Measurements from ENCODE around the gene SFT2D2. TPM values are rescaled to one million over a fixed set of nuclear protein-coding genes. Genes with fewer than 3 reads are reported as not detected.

Gene SFT2D2
- total RNA-seq, 4 donors from 2014 or later = 43.7 to 81.3 (median 53.2) TPM

- TF ChIP-seq CTCF (IDR thresholded peaks at IDR 0.05) = no peak
- TF ChIP-seq POLR2A (IDR thresholded peaks at IDR 0.05) = no peak
- intact Hi-C loops (cut with DNase I; ENCODE audit: low total_unique reads) = no loop called here
- no peak overlapping the region for H3K4me3 ChIP-seq (ENCODE audit: low read depth, poor library complexity, severe bottlenecking)
- no peak for DNase-seq (ENCODE audit: low spot score in 2 of 2)
Measured at GRCh38 chr1:168187177-168187576, 38.6 kb upstream of the SFT2D2 start.

- WGBS, 2 donors = 64 to 65% methylated on average over 2 of the region's 2 CpGs
- no peak overlapping the region for H3K4me3 ChIP-seq (ENCODE audit: low read depth, poor library complexity, severe bottlenecking)
- TF ChIP-seq CTCF (IDR thresholded peaks at IDR 0.05) (no peak), POLR2A (IDR thresholded peaks at IDR 0.05) (no peak)
- no peak for DNase-seq (ENCODE audit: low spot score in 2 of 2)
- intact Hi-C loops (cut with DNase I; ENCODE audit: low total_unique reads) = no loop called here
Measured at GRCh38 chr1:168190403-168190802, 35.4 kb upstream of the SFT2D2 start.

GRCh38 chr1:168195199-168196135, 30.3 kb upstream of the SFT2D2 start:
- intact Hi-C loops (cut with DNase I; ENCODE audit: low total_unique reads) = no loop called here

GRCh38 chr1:168199056-168199455, 26.7 kb upstream of the SFT2D2 start:
- DNase-seq (ENCODE audit: low spot score in 2 of 2) = no peak
- intact Hi-C loops (cut with DNase I; ENCODE audit: low total_unique reads) = no loop called here
- H3K4me3 ChIP-seq (ENCODE audit: low read depth, poor library complexity, severe bottlenecking) = no peak overlapping the region
- no peak for TF ChIP-seq POLR2A (IDR thresholded peaks at IDR 0.05)
- no peak for TF ChIP-seq CTCF (IDR thresholded peaks at IDR 0.05)
- WGBS, 2 donors = 58 to 60% methylated on average over 3 of the region's 3 CpGs

More at GRCh38 chr1:168195199-168196135, 30.3 kb upstream of the SFT2D2 start:
- no peak overlapping the region for H3K4me3 ChIP-seq (ENCODE audit: low read depth, poor library complexity, severe bottlenecking)
- 92 to 95% methylated on average over 4 of the region's 4 CpGs for WGBS, 2 donors
- no peak for DNase-seq (ENCODE audit: low spot score in 2 of 2)
- TF ChIP-seq CTCF (IDR thresholded peaks at IDR 0.05) (no peak), POLR2A (IDR thresholded peaks at IDR 0.05) (no peak)

- TF ChIP-seq CTCF (IDR thresholded peaks at IDR 0.05) (no peak), POLR2A (IDR thresholded peaks at IDR 0.05) (no peak)
- WGBS, 2 donors = 50 to 53% methylated on average over 1 of the region's 1 CpG
- DNase-seq (ENCODE audit: low spot score in 2 of 2) = peak in 1 of 2 donors; percentile 32
- intact Hi-C loops (cut with DNase I; ENCODE audit: low total_unique reads) = no loop called here
- H3K4me3 ChIP-seq (ENCODE audit: low read depth, poor library complexity, severe bottlenecking) = no peak overlapping the region
Measured at GRCh38 chr1:168202941-168203654, 22.7 kb upstream of the SFT2D2 start.
